Iris pigment epithelial cell (primary cell): ENCODE data around the gene TTLL13.
"Not testable (repeated sequence)": the region's sequence is repeated elsewhere in the genome, so short reads cannot be mapped to it uniquely, and the experiment has no call there.

ENCODE experiments used
- DNase-seq: peaks from one replicate; pipeline ENCODE4 v3.0.0-alpha.2; 2011; ENCODE audit warnings: low read depth

Gene TTLL13

DNA sequence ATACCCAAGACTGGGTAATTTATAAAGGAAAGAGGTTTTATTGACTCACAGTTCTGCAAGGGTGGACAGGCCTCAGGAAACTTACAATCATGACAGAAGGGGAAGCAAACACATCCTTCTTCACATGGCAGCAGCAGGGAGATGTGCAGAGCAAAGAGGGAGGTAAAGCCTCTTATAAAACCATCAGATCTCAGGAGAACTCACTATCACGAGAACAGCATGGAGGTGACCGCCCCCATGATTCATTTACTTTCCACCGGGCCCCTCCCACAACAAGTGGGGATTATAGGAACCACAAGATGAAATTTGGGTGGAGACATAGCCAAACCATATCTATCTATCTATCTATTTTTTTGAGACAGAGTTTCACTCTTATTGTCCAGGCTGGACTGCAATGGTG lies 10.0 kb upstream of the TTLL13 start:
- peak; percentile 9 for DNase-seq

- no peak for DNase-seq
Measured at GRCh38 chr15:90240856-90241255, 8.5 kb upstream of the TTLL13 start.

DNA sequence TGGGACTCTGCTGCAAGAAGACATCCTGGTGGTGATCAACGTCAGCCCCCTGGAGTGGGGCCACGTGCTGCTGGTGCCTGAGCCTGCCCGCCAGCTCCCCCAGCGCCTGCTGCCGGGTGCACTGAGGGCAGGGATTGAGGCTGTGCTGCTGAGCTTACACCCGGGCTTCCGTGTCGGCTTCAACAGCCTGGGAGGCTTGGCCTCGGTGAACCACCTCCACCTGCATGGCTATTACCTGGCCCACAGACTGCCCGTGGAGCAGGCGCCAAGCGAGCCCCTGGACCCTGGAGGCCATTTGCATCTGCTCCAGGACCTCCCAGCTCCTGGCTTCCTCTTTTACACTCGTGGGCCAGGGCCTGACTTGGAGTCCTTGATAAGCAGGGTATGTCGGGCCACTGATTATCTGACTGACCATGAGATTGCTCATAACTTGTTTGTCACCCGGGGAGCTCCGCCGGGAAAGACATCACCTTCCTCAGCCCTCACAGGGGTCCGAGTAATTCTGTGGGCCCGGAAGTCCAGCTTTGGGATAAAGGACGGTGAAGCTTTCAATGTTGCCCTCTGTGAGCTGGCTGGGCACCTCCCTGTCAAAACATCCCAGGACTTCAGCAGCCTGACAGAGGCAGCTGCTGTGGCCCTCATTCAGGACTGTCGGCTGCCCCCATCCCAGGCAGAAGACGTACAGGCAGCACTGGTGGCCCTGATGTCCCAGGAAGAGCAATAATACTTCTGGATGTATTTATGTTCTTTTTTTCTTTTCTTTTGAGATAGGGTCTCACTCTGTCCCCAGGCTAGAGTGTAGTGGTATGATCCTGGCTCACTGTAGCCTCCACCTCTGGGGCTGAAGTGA lies 7.8 kb upstream of the TTLL13 start:
- no peak for DNase-seq

DNA sequence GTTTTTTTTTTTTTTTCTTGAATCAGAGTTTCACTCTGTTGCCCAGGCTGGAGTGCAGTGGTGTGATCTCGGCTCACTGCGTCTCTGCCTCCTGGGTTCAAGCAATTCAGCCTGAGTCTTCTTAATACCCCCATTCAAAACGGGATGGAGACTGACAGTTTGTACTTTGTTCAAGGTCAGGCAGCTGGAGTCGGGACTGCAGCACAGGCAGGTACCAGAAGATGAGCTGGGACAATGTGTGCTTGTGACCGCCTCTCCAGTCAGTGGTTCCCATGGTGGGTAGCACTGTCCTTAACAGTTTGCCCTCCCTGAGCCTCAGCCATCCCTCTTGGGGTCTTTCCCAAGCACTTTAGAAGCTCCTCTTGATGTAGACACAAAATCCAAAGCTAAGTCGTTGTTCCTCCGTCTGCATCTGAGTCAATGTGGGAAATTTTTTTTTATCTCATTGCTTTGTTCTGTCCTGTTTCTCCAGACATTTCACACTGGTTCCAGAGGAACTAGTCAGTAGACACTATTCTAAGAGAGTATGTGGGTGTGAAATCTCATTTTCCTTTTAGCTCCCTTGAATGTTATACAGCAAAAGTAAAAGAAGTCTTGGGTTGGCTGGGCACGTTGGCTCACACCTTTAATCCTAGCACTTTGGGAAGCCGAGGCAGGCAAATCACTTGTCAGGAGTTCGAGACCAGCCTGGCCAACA lies 5.3 kb upstream of the TTLL13 start:
- DNase-seq, result no peak

DNA sequence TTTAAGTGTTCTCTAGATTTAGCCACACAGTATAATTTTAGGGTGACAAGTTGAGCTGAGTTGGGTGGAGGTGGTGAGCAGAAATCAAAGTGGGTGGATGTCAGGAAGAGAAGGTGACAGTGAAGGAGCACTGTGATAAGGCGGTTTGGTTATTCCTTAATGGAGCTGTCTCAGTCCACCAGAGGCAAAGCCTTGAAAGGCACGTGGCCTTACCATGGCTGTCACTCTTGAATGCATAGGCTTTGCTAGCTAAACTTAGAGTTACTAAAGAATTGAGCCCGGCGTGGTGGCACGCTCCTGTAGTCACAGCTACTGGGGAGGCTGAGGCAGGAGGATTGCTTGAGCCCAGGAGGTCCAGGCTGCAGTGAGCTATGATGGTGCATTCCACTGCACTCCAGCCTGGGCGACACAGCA lies 560 bp upstream of the TTLL13 start:
- DNase-seq, result no peak

DNA sequence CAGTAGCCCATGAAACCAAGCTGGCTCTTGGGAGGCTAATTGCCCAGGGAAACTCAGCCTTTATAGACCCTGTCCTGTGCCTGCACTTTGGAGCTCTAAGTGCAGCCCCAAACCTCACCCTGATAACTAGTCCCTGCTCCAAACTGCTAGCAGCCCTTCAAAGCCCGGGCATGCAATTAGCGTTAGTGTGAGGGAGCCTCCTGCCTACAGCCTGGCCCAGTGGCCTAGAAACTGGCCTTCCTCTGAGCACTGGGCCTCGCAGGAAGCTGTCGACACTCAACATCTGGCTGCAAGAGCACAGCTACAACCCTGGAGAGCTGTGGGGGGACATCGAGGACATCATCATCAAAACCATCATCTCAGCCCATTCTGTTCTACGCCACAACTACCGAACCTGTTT lies 8.4 kb downstream of the TTLL13 start:
- DNase-seq, result no peak

GRCh38 chr15:90259524-90259923 lies 10.2 kb downstream of the TTLL13 start:
- peak; percentile 73 for DNase-seq

DNA sequence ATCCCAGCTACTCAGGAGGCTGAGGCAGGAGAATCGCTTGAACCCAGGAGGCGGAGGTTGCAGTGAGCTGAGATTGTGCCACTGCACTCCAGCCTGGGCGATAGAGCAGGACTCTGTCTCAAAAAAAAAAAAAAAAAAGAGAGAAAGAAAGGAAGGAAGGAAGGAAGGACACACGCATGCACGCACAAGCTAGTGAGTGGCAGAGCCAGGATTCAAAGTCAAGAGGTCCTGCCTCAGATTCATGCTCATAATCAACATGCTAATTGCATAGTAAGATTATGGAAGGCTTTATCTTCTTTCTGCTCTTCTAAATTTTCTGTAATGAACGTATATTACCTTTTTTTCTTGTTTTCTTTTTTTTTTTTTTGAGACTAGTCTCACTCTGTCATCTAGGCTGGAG lies 11.4 kb downstream of the TTLL13 start:
- not testable (repeated sequence) for DNase-seq

GRCh38 chr15:90261811-90262210 lies 12.5 kb downstream of the TTLL13 start:
- DNase-seq, result peak; percentile 56

GRCh38 chr15:90262426-90262825 lies 13.1 kb downstream of the TTLL13 start:
- DNase-seq, result no peak

DNA sequence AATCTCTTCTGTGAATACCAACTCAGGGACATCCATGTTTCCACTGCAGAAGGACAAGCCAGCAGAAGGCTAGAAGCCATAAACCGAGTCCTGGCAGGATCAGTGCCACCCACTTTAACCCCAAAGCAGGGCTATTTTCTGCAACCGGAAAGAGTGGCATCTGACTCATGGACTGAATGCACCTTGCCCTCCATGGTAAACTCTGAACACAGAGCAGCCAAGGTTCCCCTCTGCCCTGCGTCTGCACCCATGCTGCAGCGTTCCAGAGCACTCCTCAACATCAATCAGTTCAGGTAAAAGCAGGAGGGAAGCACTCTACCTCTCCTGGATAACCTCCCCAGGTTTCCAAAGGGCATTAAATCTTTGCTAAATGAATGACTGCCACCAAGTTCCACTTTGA lies 15.3 kb downstream of the TTLL13 start:
- DNase-seq, result no peak

DNA sequence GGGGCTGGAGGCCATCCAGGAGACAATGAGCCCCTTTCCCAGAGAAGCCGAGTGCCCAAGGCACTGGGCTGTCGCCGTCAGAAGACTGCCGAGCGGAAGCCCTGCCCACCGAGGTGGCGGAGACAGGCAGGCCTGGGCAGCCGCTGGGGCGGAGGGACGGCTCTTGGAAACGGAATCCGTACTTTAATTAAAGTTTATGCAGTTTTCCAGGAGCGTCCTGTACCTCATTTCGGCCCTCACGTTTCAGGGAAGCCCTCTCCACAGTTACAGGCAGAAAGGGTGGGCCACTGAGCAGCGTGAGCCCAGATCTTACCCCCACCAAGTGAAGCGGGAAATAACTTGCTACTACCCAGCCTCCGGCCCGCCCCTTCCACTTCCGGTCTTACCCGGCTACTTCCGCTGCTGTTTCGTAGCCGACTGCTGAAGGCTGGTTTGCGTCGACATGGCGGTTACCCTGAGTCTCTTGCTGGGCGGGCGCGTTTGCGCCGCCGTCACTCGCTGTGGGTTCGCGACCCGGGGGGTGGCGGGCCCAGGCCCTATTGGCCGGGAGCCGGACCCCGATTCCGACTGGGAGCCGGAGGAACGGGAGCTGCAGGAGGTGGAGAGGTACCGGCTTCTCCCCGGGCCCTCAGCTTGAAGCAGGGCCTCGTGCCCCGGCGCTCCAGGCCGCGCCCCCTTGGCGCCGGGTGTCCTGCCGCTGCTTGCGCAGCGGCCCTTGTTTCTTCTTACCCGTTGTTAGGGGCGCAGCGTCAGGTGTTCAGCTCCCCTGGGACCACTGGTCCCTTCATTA lies 16.1 kb downstream of the TTLL13 start, which contains the start of gene NGRN:
TSS of gene NGRN (plus strand) at position 402 of the 790 bp plus-strand sequence. CDS start at position 443, 41 bp downstream.
- peak; percentile 93 for DNase-seq

GRCh38 chr15:90266061-90266431 lies 16.7 kb downstream of the TTLL13 start:
- peak; percentile 29 for DNase-seq

GRCh38 chr15:90266485-90266884 lies 17.1 kb downstream of the TTLL13 start:
- peak; percentile 39 for DNase-seq

DNA sequence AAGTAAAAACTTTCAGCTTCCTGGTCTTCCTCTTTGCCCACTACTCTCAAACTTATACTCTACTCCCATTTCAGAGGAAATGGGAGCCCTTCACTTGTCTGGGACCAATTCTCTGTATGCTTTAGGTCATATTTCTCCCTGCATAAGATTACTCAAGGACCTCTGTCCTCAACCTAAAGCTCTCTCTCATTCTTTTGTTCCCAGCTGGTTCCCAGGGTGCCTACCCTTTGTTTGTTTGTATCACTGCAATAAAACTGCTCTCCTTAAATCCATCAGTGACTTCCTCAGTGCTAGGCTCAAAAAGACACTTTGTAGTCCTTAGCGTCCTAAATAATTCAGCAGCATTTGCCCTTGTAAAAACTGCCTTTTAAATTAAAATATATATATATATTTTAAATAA lies 19.1 kb downstream of the TTLL13 start:
- DNase-seq, result peak; percentile 3

- DNase-seq, result no peak
Measured at GRCh38 chr15:90270502-90271150, 21.3 kb downstream of the TTLL13 start.

DNA sequence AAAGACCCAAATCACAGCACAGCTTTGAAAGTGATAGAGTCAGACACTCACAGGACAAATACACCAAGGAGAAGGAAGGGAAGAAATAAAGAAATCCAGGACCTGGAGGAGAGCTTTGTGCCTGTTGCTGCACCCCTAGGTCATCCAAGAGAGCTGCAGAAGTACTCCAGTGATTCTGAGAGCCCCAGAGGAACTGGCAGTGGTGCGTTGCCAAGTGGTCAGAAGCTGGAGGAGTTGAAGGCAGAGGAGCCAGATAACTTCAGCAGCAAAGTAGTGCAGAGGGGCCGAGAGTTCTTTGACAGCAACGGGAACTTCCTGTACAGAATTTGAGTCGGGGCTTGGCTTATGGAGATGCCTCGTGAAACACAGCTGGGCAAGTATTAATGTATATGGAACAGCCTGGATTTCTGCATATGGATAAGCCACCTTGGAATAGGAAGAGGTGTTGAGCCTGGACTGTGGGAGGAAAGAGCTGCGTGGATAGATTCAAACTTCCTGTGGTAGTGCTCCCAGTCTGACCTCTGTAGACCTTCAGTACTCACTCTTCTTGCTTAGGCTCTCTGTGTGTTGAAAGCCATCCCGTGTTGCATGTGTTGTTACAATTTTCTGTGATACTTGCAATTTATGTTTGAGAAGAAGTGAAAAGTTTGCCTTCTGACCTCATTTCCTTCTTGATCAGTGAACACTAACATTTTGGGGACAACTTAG lies 22.3 kb downstream of the TTLL13 start:
- DNase-seq, result no peak

GRCh38 chr15:90278467-90278866 lies 29.1 kb downstream of the TTLL13 start:
- not testable (repeated sequence) for DNase-seq

DNA sequence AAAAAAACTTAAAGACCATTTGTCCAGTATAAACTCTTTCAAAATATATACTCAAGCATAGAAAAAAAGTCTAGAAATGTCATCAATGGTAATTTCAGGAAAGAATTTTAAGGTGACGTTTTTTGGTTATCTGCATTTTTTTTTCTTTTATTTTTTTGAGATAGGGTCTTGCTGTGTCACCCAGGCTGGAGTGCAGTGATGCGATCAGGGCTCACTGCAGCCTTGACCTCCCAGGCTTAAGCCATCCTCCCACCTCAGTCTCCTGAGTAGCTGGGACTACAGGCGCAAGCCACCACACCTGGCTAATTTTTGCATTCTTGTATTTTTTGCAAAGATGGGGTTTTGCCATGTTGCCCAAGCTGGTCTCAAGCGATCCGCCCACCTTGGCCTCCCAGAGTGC lies 31.4 kb downstream of the TTLL13 start:
- DNase-seq, result not testable (repeated sequence)

- not testable (repeated sequence) for DNase-seq
Measured at GRCh38 chr15:90281637-90282036, 32.3 kb downstream of the TTLL13 start.

DNA sequence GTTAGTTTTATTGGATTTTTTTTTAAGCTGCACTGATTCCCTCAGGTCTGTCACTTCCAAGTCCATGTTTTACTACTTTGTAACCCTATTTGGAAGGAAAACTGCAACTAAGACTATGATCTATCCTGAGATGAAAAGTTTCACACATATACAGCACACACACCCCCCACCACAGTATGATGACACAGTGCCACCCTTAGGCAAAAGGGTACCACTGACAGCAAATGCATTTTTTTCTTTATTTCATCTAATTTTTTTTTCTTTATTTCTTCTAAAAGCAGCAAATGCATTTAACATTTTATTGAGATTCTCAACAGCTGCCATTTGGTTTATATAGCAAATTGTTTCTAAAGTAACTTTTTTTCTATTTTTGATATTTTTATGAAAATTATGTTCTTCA lies 37.3 kb downstream of the TTLL13 start:
- peak; percentile 39 for DNase-seq
